Suprapubic skin (tissue), 4 donors: ENCODE results near the gene LECT2.

Source experiments
- EP300 ChIP-seq: sonication (generic); formaldehyde crosslinking; IDR thresholded peaks from one replicate; pipeline ENCODE4 v1.6.1; 2017; ENCODE audit warnings: antibody characterized with exemption
- POLR2A ChIP-seq, 2 donors: fragments of 450-650 bp; IDR thresholded peaks; one replicate each; pipeline ENCODE4 v1.6.1; 2017; ENCODE audit warnings: antibody characterized with exemption in 2 of 2, mild to moderate bottlenecking in 2 of 2, moderate library complexity in 2 of 2
- POLR2AphosphoS5 ChIP-seq, 3 donors: sonication (generic); formaldehyde crosslinking; IDR thresholded peaks; one replicate each; pipeline ENCODE4 v1.6.1; 2017; ENCODE audit warnings: antibody characterized with exemption in 3 of 3
- TF ChIP-seq, protein P1 (sequence below), 2 donors: fragments of 200-600 bp in 1 of 2; fragments of 450-650 bp in 1 of 2; sonication (generic) in 1 of 2; IDR thresholded peaks; one replicate each; pipeline ENCODE4 v1.5.1; 2016 to 2019; ENCODE audit warnings: antibody characterized with exemption in 2 of 2, mild to moderate bottlenecking in 1 of 2, moderate library complexity in 1 of 2

DNA sequence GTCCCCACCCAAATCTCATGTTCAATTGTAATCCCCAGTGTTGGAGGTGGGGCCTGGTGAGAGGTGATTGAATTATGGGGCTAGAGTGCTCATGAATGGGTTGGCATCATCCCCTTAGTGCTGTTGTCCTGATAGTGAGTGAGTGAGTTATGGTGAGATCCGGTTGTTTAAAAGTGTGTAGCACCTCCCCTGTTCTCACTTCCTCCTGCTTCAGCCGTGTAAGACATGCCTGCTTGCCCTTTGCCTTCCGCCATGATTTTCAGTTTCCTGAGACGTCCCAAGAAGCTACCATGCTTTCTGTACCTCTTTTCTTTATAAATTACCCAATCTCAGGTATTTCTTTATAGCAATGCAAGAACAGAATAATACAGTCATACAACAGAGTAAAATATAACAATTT, 742 bp upstream of the LECT2 start:
- TF ChIP-seq POLR2A (IDR thresholded peaks at IDR 0.05): no peak
- TF ChIP-seq, protein P1, sequence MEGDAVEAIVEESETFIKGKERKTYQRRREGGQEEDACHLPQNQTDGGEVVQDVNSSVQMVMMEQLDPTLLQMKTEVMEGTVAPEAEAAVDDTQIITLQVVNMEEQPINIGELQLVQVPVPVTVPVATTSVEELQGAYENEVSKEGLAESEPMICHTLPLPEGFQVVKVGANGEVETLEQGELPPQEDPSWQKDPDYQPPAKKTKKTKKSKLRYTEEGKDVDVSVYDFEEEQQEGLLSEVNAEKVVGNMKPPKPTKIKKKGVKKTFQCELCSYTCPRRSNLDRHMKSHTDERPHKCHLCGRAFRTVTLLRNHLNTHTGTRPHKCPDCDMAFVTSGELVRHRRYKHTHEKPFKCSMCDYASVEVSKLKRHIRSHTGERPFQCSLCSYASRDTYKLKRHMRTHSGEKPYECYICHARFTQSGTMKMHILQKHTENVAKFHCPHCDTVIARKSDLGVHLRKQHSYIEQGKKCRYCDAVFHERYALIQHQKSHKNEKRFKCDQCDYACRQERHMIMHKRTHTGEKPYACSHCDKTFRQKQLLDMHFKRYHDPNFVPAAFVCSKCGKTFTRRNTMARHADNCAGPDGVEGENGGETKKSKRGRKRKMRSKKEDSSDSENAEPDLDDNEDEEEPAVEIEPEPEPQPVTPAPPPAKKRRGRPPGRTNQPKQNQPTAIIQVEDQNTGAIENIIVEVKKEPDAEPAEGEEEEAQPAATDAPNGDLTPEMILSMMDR (IDR thresholded peaks at IDR 0.05): no peak
- TF ChIP-seq EP300: no peak
- no peak for TF ChIP-seq POLR2AphosphoS5 (IDR thresholded peaks at IDR 0.05)
